Stimulated activated CD8-positive, alpha-beta memory T cell treated with anti-CD3 and anti-CD28 coated beads, Interleukin-12 subunit alpha, Interleukin-12 subunit beta, amount 100 ng/mL, for 24 hours (primary cell): Measurements from ENCODE around the gene SBNO2.

Experiments used
- DNase-seq: peaks from one replicate; pipeline ENCODE4 v3.0.0-alpha.2; 2020; ENCODE audit errors: extremely low read depth

Gene SBNO2

GRCh38 chr19:1058112-1058511, 116.0 kb downstream of the SBNO2 start:
- DNase-seq: no peak
